SK-N-SH (cell line): Measurements from ENCODE around the gene DNPEP. TPM values are rescaled to one million over a fixed set of nuclear protein-coding genes. Genes with fewer than 3 reads are reported as not detected.

Experiments
- CTCF ChIA-PET: fragments of 300-600, 350-600 bp; formaldehyde crosslinking; extraction: SDS; loops from one replicate; lab custom pipeline; 2021; lab: Yijun Ruan, JAX
- POLR2A ChIA-PET: fragments of 350-600 bp; sonication (Branson Sonifier 250); formaldehyde crosslinking; extraction: SDS; loops from one replicate; lab custom pipeline; 2020; ENCODE audit warnings: antibody characterized with exemption, inconsistent platforms; lab: Yijun Ruan, JAX
- DNase-seq: peaks from one replicate; pipeline ENCODE4 v3.0.0; 2012
- H2AFZ ChIP-seq: fragments of 200-600 bp; sonication (generic); 2 replicates; pipeline ENCODE4 v1.8.1; 2016; ENCODE audit warnings: antibody characterized with exemption, mild to moderate bottlenecking, low read depth
- H3F3A ChIP-seq: fragments of 200-600 bp; sonication (generic); replicated peaks from 2 replicates; pipeline ENCODE3; 2016; ENCODE audit warnings: antibody characterized with exemption, mild to moderate bottlenecking; ENCODE audit not compliant: insufficient read depth
- H3K27ac ChIP-seq, 2 experiments: fragments of 200-500 bp in 1 of 2; fragments of 200-600 bp in 1 of 2; sonication (Bioruptor generic) in 1 of 2; sonication (generic), shearing (Covaris generic) in 1 of 2; 2 replicates each; pipeline versions ENCODE4 v1.5.1 to v1.6.1; 2014 to 2016; ENCODE audit warnings: low read depth in 2 of 2, inconsistent platforms in 1 of 2, low read length in 1 of 2, mild to moderate bottlenecking in 1 of 2, mixed read lengths in 1 of 2
- H3K27me3 ChIP-seq: fragments of 200-600 bp; sonication (generic), shearing (Covaris generic); 2 replicates; pipeline ENCODE4 v1.6.1; 2016; ENCODE audit warnings: mixed run types; ENCODE audit not compliant: insufficient read depth
- H3K36me3 ChIP-seq, 2 experiments: fragments of 200-500 bp in 1 of 2; fragments of 200-600 bp in 1 of 2; sonication (Bioruptor generic) in 1 of 2; sonication (generic) in 1 of 2; replicated peaks in 1 of 2; 2 replicates each; pipeline versions ENCODE3 to v1.5.1; 2014 to 2016; ENCODE audit warnings: low read length in 1 of 2, mild to moderate bottlenecking in 1 of 2; ENCODE audit not compliant: insufficient read depth in 2 of 2, control insufficient read depth in 1 of 2
- H3K4me1 ChIP-seq, 2 experiments: fragments of 200-500 bp in 1 of 2; fragments of 200-600 bp in 1 of 2; sonication (Bioruptor generic) in 1 of 2; sonication (generic), shearing (Covaris generic) in 1 of 2; 2 replicates each; pipeline versions ENCODE4 v1.5.1 to v1.6.1; 2014 to 2016; ENCODE audit warnings: low read depth in 1 of 2, low read length in 1 of 2, mixed run types in 1 of 2; ENCODE audit not compliant: insufficient read depth in 2 of 2, control insufficient read depth in 1 of 2
- H3K4me2 ChIP-seq: fragments of 200-600 bp; sonication (generic), shearing (Covaris generic); 2 replicates; pipeline ENCODE4 v1.6.1; 2017; ENCODE audit warnings: mixed run types
- H3K4me3 ChIP-seq, 2 experiments: fragments of 200-500 bp in 1 of 2; fragments of 200-600 bp in 1 of 2; sonication (Bioruptor generic) in 1 of 2; sonication (generic), shearing (Covaris generic) in 1 of 2; 2 replicates each; pipeline versions ENCODE4 v1.5.1 to v1.8.1; 2014 to 2016; ENCODE audit warnings: low read depth in 2 of 2, inconsistent platforms in 1 of 2, low read length in 1 of 2, mild to moderate bottlenecking in 1 of 2, mixed read lengths in 1 of 2, moderate library complexity in 1 of 2
- H3K79me2 ChIP-seq: fragments of 200-600 bp; sonication (generic); 2 replicates; pipeline ENCODE4 v1.8.1; 2017; ENCODE audit warnings: mild to moderate bottlenecking; ENCODE audit not compliant: insufficient read depth
- H3K9ac ChIP-seq: fragments of 200-600 bp; sonication (generic); 2 replicates; pipeline ENCODE4 v1.6.1; 2017; ENCODE audit warnings: mixed run types
- H3K9me2 ChIP-seq: fragments of 200-600 bp; sonication (generic); 2 replicates; pipeline ENCODE4 v1.6.1; 2017; ENCODE audit warnings: mixed run types
- H3K9me3 ChIP-seq: fragments of 200-600 bp; sonication (generic); 2 replicates; pipeline ENCODE4 v1.6.1; 2017; ENCODE audit warnings: mixed run types, mild to moderate bottlenecking, moderate library complexity
- H4K20me1 ChIP-seq: fragments of 200-600 bp; sonication (generic); 2 replicates; pipeline ENCODE4 v1.6.1; 2017; ENCODE audit warnings: mild to moderate bottlenecking, mixed run types; ENCODE audit not compliant: insufficient read depth
- ELF1 ChIP-seq: IDR thresholded peaks from 2 replicates; pipeline ENCODE4 v1.4.0; 2012
- GABPA ChIP-seq: IDR thresholded peaks from 2 replicates; pipeline ENCODE4 v1.4.0; 2012; ENCODE audit warnings: low read depth, mild to moderate bottlenecking
- GATA2 ChIP-seq: sonication (generic); formaldehyde crosslinking; IDR thresholded peaks from 2 replicates; pipeline ENCODE4 v1.5.0; 2020; ENCODE audit warnings: mild to moderate bottlenecking, missing genetic modification reagents
- IRF3 ChIP-seq: fragments of 150-350 bp; IDR thresholded peaks from 2 replicates; pipeline ENCODE4 v1.6.1; 2016; ENCODE audit warnings: mild to moderate bottlenecking, low read depth, low read length
- NFIC ChIP-seq: IDR thresholded peaks from 2 replicates; pipeline ENCODE4 v1.4.0; 2012; ENCODE audit warnings: borderline replicate concordance
- RCOR1 ChIP-seq: fragments of 150-350 bp; IDR thresholded peaks from 2 replicates; pipeline ENCODE4 v1.6.1; 2017; ENCODE audit warnings: antibody characterized with exemption, low read length
- RXRA ChIP-seq: IDR thresholded peaks from 2 replicates; pipeline ENCODE4 v1.4.0; 2012; ENCODE audit warnings: low read depth, mild to moderate bottlenecking, borderline replicate concordance
- TAF1 ChIP-seq: IDR thresholded peaks from 2 replicates; pipeline ENCODE4 v1.6.1; 2012; ENCODE audit warnings: low read depth, mild to moderate bottlenecking, low read length, moderate library complexity, borderline replicate concordance
- TCF12 ChIP-seq: IDR thresholded peaks from 2 replicates; pipeline ENCODE4 v1.4.0; 2012
- TEAD4 ChIP-seq: IDR thresholded peaks from 2 replicates; pipeline ENCODE4 v1.4.0; 2012; ENCODE audit warnings: mild to moderate bottlenecking, borderline replicate concordance; ENCODE audit not compliant: insufficient read depth
- USF1 ChIP-seq: IDR thresholded peaks from 2 replicates; pipeline ENCODE4 v1.4.0; 2012; ENCODE audit warnings: low read depth, borderline replicate concordance
- ZBTB33 ChIP-seq: IDR thresholded peaks from 2 replicates; pipeline ENCODE4 v1.4.0; 2012; ENCODE audit warnings: low read depth, borderline replicate concordance
- WGBS: methylation state at CpG from one replicate; pipeline ENCODE4 v1.1.6; 2017; ENCODE audit warnings: low lambda C conversion rate; 5-methylcytosine and 5-hydroxymethylcytosine counted together
- polyA plus RNA-seq, 3 experiments: library from polyadenylated mRNA; depleted of rRNA; stranded (reverse); fragments of >200 nt; gene quantifications; 2 replicates each; pipeline ENCODE4 v1.2.3, GENCODE V29; 2012
- TF ChIP-seq, protein P1 (sequence below): IDR thresholded peaks from 2 replicates; pipeline ENCODE4 v1.6.1; 2012; ENCODE audit warnings: mild to moderate bottlenecking, low read depth, low read length, moderate library complexity

The DNPEP gene
- polyA plus RNA-seq, 1 of the 3 experiments (the other 2 are of a cell fraction) = 80.7 TPM

- Histone ChIP-seq H3K9ac (no peak overlapping the region), H3K4me3 (no peak overlapping the region), H3K27me3 (no peaks in the 10 kb centered on the region), H3K27ac (no peak overlapping the region), H2AFZ (no peak overlapping the region), H3K9me3 (0 out of 2 replicates have a peak, but pooled peaks cover 5% of the 10 kb centered on the region), H3F3A (no peaks in the 10 kb centered on the region), H4K20me1 (no peaks in the 10 kb centered on the region), H3K9me2 (no peaks in the 10 kb centered on the region), H3K36me3 (no peaks in the 10 kb centered on the region), H3K79me2 (no peaks in the 10 kb centered on the region), H3K4me1 (no peaks in the 10 kb centered on the region; a peak in 1 of 4 replicates), H3K4me2 (no peak overlapping the region)
- 69% methylated on average over 7 of the region's 9 CpGs for WGBS
- no peak for TF ChIP-seq IRF3
- no peak for TF ChIP-seq USF1
- no peak for TF ChIP-seq TAF1
- no peak for TF ChIP-seq GATA2 (CRISPR knock-in tag)
- TF ChIP-seq TEAD4 = no peak
- no peak for TF ChIP-seq GABPA
- TF ChIP-seq TCF12 = no peak
- TF ChIP-seq, protein P1, sequence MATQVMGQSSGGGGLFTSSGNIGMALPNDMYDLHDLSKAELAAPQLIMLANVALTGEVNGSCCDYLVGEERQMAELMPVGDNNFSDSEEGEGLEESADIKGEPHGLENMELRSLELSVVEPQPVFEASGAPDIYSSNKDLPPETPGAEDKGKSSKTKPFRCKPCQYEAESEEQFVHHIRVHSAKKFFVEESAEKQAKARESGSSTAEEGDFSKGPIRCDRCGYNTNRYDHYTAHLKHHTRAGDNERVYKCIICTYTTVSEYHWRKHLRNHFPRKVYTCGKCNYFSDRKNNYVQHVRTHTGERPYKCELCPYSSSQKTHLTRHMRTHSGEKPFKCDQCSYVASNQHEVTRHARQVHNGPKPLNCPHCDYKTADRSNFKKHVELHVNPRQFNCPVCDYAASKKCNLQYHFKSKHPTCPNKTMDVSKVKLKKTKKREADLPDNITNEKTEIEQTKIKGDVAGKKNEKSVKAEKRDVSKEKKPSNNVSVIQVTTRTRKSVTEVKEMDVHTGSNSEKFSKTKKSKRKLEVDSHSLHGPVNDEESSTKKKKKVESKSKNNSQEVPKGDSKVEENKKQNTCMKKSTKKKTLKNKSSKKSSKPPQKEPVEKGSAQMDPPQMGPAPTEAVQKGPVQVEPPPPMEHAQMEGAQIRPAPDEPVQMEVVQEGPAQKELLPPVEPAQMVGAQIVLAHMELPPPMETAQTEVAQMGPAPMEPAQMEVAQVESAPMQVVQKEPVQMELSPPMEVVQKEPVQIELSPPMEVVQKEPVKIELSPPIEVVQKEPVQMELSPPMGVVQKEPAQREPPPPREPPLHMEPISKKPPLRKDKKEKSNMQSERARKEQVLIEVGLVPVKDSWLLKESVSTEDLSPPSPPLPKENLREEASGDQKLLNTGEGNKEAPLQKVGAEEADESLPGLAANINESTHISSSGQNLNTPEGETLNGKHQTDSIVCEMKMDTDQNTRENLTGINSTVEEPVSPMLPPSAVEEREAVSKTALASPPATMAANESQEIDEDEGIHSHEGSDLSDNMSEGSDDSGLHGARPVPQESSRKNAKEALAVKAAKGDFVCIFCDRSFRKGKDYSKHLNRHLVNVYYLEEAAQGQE = no peak
- no peak for TF ChIP-seq RXRA
- no peak for TF ChIP-seq RCOR1
- no peak for TF ChIP-seq NFIC
- TF ChIP-seq ELF1 = no peak
- no peak for TF ChIP-seq ZBTB33
- no peak for DNase-seq
- ChIA-PET POLR2A (no interaction called here), CTCF (interaction anchor here (1.4 to 7.2 kb wide), 6 partner anchors 13 to 143 kb away, joined by 3 to 46 read pairs (median 6); no protein-coding TSS in a partner anchor)
These were observed 29.7 kb upstream of the DNPEP start for GRCh38 chr2:219417374-219417773.
